Ramos (cell line): ENCODE results near the gene ZNF425.
"Not testable (repeated sequence)": the region's sequence is repeated elsewhere in the genome, so short reads cannot be mapped to it uniquely, and the experiment has no call there.

Experiments
- in situ Hi-C: fragments of 300-500 bp; cut with MboI; formaldehyde crosslinking; loops from one replicate; pipeline ENCODE4 v1.14.3; 2022; ENCODE audit warnings: low sequenced_read_pairs; ENCODE audit not compliant: unreplicated experiment

ZNF425 gene

GRCh38 chr7:149133028-149133710 lies 7.0 kb upstream of the ZNF425 start:
- in situ Hi-C loops, result no loop called here

- in situ Hi-C loops, result no loop called here
Observed at GRCh38 chr7:149130572-149131198, 4.6 kb upstream of the ZNF425 start.

GRCh38 chr7:149126662-149127266 lies 640 bp upstream of the ZNF425 start:
- in situ Hi-C loops, result no loop called here

GRCh38 chr7:149125189-149125862 lies 798 bp downstream of the ZNF425 start:
- in situ Hi-C loops, result no loop called here

- in situ Hi-C loops, result no loop called here
Observed at GRCh38 chr7:149109969-149110368, 16.2 kb downstream of the ZNF425 start.

GRCh38 chr7:149104749-149105148 lies 21.4 kb downstream of the ZNF425 start:
- in situ Hi-C loops, result no loop called here

- in situ Hi-C loops, result no loop called here
Observed at GRCh38 chr7:149104214-149104613, 21.9 kb downstream of the ZNF425 start.

- in situ Hi-C loops, result no loop called here
Observed at GRCh38 chr7:149103424-149103823, 22.7 kb downstream of the ZNF425 start.

GRCh38 chr7:149102666-149103065 lies 23.5 kb downstream of the ZNF425 start:
- in situ Hi-C loops, result no loop called here

GRCh38 chr7:149100821-149101220 lies 25.3 kb downstream of the ZNF425 start:
- in situ Hi-C loops, result no loop called here

GRCh38 chr7:149099058-149099457 lies 27.1 kb downstream of the ZNF425 start:
- in situ Hi-C loops, result no loop called here

- in situ Hi-C loops, result no loop called here
Observed at GRCh38 chr7:149097088-149097487, 29.0 kb downstream of the ZNF425 start.

- in situ Hi-C loops, result no loop called here
Observed at GRCh38 chr7:149093228-149093627, 32.9 kb downstream of the ZNF425 start.

- in situ Hi-C loops, result not testable (repeated sequence)
Observed at GRCh38 chr7:149092244-149092643, 33.9 kb downstream of the ZNF425 start.

- in situ Hi-C loops, result no loop called here
Observed at GRCh38 chr7:149090397-149091195, 35.5 kb downstream of the ZNF425 start, which contains the start of gene ZNF786. Gene ZNF786 (minus strand): TSS chr7:149090718. CDS start chr7:149090640, 78 bp downstream.

GRCh38 chr7:149087376-149087775 lies 38.7 kb downstream of the ZNF425 start:
- in situ Hi-C loops, result no loop called here

- in situ Hi-C loops, result no loop called here
Observed at GRCh38 chr7:149085866-149086265, 40.3 kb downstream of the ZNF425 start.

GRCh38 chr7:149084407-149084806 lies 41.7 kb downstream of the ZNF425 start:
- in situ Hi-C loops, result no loop called here

GRCh38 chr7:149081914-149082313 lies 44.2 kb downstream of the ZNF425 start:
- in situ Hi-C loops, result no loop called here

- in situ Hi-C loops, result no loop called here
Observed at GRCh38 chr7:149077594-149077993, 48.5 kb downstream of the ZNF425 start.
